Measurements from ENCODE around the gene ZNF579. TPM values are rescaled to one million over a fixed set of nuclear protein-coding genes. Genes with fewer than 3 reads are reported as not detected.

Gene ZNF579
- total RNA-seq, 2 experiments from 2014 or later = 6.1 to 11.1 TPM

DNA sequence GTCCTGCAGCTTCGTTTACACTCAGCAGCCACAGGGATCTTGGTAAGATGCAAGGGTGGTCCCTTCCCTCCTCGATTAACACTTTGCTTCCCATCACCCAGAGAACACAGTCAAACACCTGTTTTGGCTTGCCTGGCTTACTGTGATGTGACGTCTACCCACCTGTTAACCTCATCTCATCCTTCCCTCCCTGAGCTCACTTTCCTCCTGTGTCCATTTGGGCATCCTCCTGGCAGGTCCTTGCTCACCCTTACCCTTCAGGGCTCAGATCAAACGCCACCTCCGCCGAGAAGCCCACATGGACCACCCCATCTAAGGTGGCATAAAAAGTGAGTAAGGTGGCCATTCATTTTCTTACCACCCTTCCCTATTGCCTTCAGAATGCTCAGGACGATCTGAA lies 9.5 kb upstream of the ZNF579 start:
- ChIA-PET CTCF (ENCODE audit: unreplicated experiment) (no interaction called here), POLR2A (interaction anchor here (0.7 kb wide), 1 partner anchor 271 kb away, joined by 3 read pairs; no protein-coding TSS in a partner anchor)
- intact Hi-C loops (cut with micrococcal nuclease; ENCODE audit: unreplicated experiment) = no loop called here
- Histone ChIP-seq H3K79me2 (ENCODE audit: insufficient read depth, low read depth, low read length) (no peaks in the 10 kb centered on the region), H3K4me3 (ENCODE audit: low read depth, low read length, poor library complexity, severe bottlenecking) (no peak overlapping the region), H3K27ac (ENCODE audit: low read depth, low read length, poor library complexity, severe bottlenecking) (no peak overlapping the region), H3K4me1 (ENCODE audit: insufficient read depth, low read length, poor library complexity, severe bottlenecking) (peaks cover 20% of the 10 kb centered on the region), H4K20me1 (ENCODE audit: insufficient read depth, low read length) (no peaks in the 10 kb centered on the region), H3K36me3 (ENCODE audit: insufficient read depth, low read length) (peaks cover 18% of the 10 kb centered on the region), H2AFZ (ENCODE audit: low read length) (no peak overlapping the region), H3K4me2 (ENCODE audit: low read length) (no peak overlapping the region), H3K9me2 (ENCODE audit: insufficient read depth, low read length) (no peaks in the 10 kb centered on the region), H3K9me3 (ENCODE audit: low read length) (no peaks in the 10 kb centered on the region)
- no peak for DNase-seq (ENCODE audit: low spot score)
- no peak for TF ChIP-seq EZH2phosphoT487 (IDR thresholded peaks at IDR 0.05; ENCODE audit: borderline replicate concordance, low read depth, low read length)
- TF ChIP-seq, protein P1, sequence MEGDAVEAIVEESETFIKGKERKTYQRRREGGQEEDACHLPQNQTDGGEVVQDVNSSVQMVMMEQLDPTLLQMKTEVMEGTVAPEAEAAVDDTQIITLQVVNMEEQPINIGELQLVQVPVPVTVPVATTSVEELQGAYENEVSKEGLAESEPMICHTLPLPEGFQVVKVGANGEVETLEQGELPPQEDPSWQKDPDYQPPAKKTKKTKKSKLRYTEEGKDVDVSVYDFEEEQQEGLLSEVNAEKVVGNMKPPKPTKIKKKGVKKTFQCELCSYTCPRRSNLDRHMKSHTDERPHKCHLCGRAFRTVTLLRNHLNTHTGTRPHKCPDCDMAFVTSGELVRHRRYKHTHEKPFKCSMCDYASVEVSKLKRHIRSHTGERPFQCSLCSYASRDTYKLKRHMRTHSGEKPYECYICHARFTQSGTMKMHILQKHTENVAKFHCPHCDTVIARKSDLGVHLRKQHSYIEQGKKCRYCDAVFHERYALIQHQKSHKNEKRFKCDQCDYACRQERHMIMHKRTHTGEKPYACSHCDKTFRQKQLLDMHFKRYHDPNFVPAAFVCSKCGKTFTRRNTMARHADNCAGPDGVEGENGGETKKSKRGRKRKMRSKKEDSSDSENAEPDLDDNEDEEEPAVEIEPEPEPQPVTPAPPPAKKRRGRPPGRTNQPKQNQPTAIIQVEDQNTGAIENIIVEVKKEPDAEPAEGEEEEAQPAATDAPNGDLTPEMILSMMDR (conservative IDR thresholded peaks at IDR 0.05; ENCODE audit: low read length) = no peak
- BruUV-seq (replicated peaks) = no TSS peak

- intact Hi-C loops (cut with micrococcal nuclease; ENCODE audit: unreplicated experiment) = no loop called here
- POLR2A ChIA-PET = no interaction called here
- H3K9me2 ChIP-seq (ENCODE audit: insufficient read depth, low read length) = no peaks in the 10 kb centered on the region
Measured at GRCh38 chr19:55588738-55589137, 8.1 kb upstream of the ZNF579 start.

More at GRCh38 chr19:55588738-55589137, 8.1 kb upstream of the ZNF579 start:
- H3K4me2 ChIP-seq (ENCODE audit: low read length) = no peak overlapping the region
- CTCF ChIA-PET (ENCODE audit: unreplicated experiment) = no interaction called here
- no peaks in the 10 kb centered on the region for H4K20me1 ChIP-seq (ENCODE audit: insufficient read depth, low read length)
- H3K27ac ChIP-seq (ENCODE audit: low read depth, low read length, poor library complexity, severe bottlenecking) = no peak overlapping the region
- no peak overlapping the region for H2AFZ ChIP-seq (ENCODE audit: low read length)
- H3K9me3 ChIP-seq (ENCODE audit: low read length) = no peaks in the 10 kb centered on the region
- BruUV-seq (replicated peaks) = no TSS peak
- no peak for DNase-seq (ENCODE audit: low spot score)
- peaks cover 10% of the 10 kb centered on the region; the same call in 1 of the 2 replicates for H3K36me3 ChIP-seq (ENCODE audit: insufficient read depth, low read length)
- H3K79me2 ChIP-seq (ENCODE audit: insufficient read depth, low read depth, low read length) = no peaks in the 10 kb centered on the region
- H3K4me1 ChIP-seq (ENCODE audit: insufficient read depth, low read length, poor library complexity, severe bottlenecking) = peaks cover 20% of the 10 kb centered on the region
- TF ChIP-seq EZH2phosphoT487 (IDR thresholded peaks at IDR 0.05; ENCODE audit: borderline replicate concordance, low read depth, low read length) = no peak
- TF ChIP-seq, protein P1 (conservative IDR thresholded peaks at IDR 0.05; ENCODE audit: low read length) = no peak
- no peak overlapping the region for H3K4me3 ChIP-seq (ENCODE audit: low read depth, low read length, poor library complexity, severe bottlenecking)

Data from OCI-LY7 (cell line).